NCI-H2196 (cell line): ENCODE results near the gene NQO2.

Source experiments
- DNase-seq: peaks from one replicate; lab custom pipeline; 2025; ENCODE audit not compliant: unreplicated experiment; lab: John Stamatoyannopoulos, UW

The NQO2 gene

DNA sequence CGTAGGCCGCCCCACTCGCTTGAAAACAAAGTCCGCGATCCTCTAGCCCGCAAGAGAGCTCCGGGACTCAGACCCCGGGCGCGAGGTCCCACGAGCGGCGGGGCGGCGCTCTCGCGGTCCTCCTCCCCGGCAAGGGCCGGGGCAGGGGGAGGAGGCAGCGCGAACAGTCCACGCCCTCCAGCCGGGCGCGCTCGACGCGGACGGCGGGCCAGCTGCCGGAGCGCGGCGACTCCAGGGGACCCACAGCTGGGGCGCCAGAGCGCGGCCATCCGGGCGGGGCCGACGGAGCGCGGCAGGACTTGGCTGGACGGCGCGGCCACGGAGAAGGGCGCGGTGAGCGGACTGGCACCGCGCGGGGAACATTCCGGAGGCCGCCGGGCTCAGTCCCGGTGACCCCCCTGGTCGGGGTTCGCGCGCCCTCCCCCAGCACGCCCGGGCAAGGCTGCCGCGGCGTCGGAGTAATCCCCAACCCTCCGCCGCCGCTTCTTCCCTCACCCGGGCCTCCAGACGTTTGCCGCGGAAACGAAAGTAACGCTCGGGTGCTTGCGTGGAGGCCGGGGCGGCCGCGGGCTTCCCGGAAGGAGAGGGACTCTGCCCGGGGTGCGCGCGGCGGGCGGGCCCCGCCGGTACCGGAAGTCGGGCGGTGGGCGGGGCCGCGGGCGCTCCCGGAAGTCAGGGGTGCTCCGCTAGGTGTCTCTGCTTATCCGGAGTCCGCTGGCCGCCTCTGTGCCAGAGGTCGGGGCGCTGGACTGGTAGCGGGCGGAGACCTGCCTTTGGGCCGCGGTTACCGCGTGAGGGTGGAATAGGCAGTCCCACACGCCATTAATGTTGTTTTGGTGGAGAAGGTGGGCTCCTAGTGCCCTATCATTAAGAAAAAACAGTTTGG is 68.9 kb downstream of the NQO2 start, which contains the start of gene RIPK1:
Gene RIPK1, plus strand, starts transcription at position 166 of the 886 bp plus-strand sequence. CDS start 8,330 bp downstream, outside the sequence.
- DNase-seq: peak; percentile 90
